NCI-H1694 (cell line): ENCODE measurements around the gene RNPEP.
"Not testable (repeated sequence)": the region's sequence is repeated elsewhere in the genome, so short reads cannot be mapped to it uniquely, and the experiment has no call there.

ENCODE experiments used
- DNase-seq: peaks from one replicate; lab custom pipeline; 2025; lab: John Stamatoyannopoulos, UW

The RNPEP gene

GRCh38 chr1:202037706-202038296 lies 55.4 kb downstream of the RNPEP start:
- no peak for DNase-seq

GRCh38 chr1:202038688-202039346 lies 56.4 kb downstream of the RNPEP start:
- DNase-seq = no peak

- DNase-seq = no peak
Observed at GRCh38 chr1:202045705-202046104, 63.3 kb downstream of the RNPEP start.

GRCh38 chr1:202046227-202046626 lies 63.8 kb downstream of the RNPEP start:
- DNase-seq = no peak

- DNase-seq = no peak
Observed at GRCh38 chr1:202046748-202047708, 64.6 kb downstream of the RNPEP start.

GRCh38 chr1:202047977-202048376 lies 65.5 kb downstream of the RNPEP start:
- DNase-seq = no peak

- no peak for DNase-seq
Observed at GRCh38 chr1:202049129-202049528, 66.7 kb downstream of the RNPEP start.

GRCh38 chr1:202054094-202054493 lies 71.6 kb downstream of the RNPEP start:
- DNase-seq = no peak

- not testable (repeated sequence) for DNase-seq
Observed at GRCh38 chr1:202054673-202055072, 72.2 kb downstream of the RNPEP start.
